Parathyroid adenoma (tissue), 2 donors: ENCODE data around the gene LUZP4.

Source experiments
- H2AFZ ChIP-seq: fragments of 300-600 bp; sonication (generic); one replicate; pipeline ENCODE4 v1.7.0; 2017; ENCODE audit warnings: antibody characterized with exemption, mild to moderate bottlenecking
- H3K27ac ChIP-seq: fragments of 300-600 bp; sonication (generic); one replicate; pipeline ENCODE4 v1.7.0; 2017
- H3K27me3 ChIP-seq: fragments of 300-600 bp; sonication (generic); one replicate; pipeline ENCODE4 v1.7.0; 2017; ENCODE audit warnings: low read length; ENCODE audit not compliant: control insufficient read depth, insufficient read depth
- H3K36me3 ChIP-seq: fragments of 300-600 bp; sonication (generic); one replicate; pipeline ENCODE4 v1.7.0; 2017; ENCODE audit warnings: low read length; ENCODE audit not compliant: control insufficient read depth, insufficient read depth
- H3K4me1 ChIP-seq: fragments of 300-600 bp; sonication (generic); one replicate; pipeline ENCODE4 v1.7.0; 2017; ENCODE audit warnings: control low read depth
- H3K4me2 ChIP-seq: fragments of 300-600 bp; sonication (generic); one replicate; pipeline ENCODE4 v1.7.0; 2017; ENCODE audit warnings: low read length
- H3K4me3 ChIP-seq: fragments of 300-600 bp; sonication (generic); one replicate; pipeline ENCODE4 v1.7.0; 2017; ENCODE audit warnings: low read depth, low read length
- H3K79me2 ChIP-seq: fragments of 300-600 bp; sonication (generic); one replicate; pipeline ENCODE4 v1.7.0; 2017; ENCODE audit warnings: control low read depth
- H3K9ac ChIP-seq: fragments of 300-600 bp; sonication (generic); one replicate; pipeline ENCODE4 v1.7.0; 2017; ENCODE audit warnings: mild to moderate bottlenecking
- H3K9me3 ChIP-seq: fragments of 300-600 bp; sonication (generic); one replicate; pipeline ENCODE4 v1.7.0; 2017; ENCODE audit warnings: low read length; ENCODE audit not compliant: control insufficient read depth
- TF ChIP-seq, protein P1 (sequence below): fragments of 300-600 bp; sonication (generic); IDR thresholded peaks from one replicate; pipeline ENCODE4 v1.7.0; 2017; ENCODE audit warnings: antibody characterized with exemption, mild to moderate bottlenecking
- donor health status: primary hyperparathyroidism.

Gene LUZP4, protein sequence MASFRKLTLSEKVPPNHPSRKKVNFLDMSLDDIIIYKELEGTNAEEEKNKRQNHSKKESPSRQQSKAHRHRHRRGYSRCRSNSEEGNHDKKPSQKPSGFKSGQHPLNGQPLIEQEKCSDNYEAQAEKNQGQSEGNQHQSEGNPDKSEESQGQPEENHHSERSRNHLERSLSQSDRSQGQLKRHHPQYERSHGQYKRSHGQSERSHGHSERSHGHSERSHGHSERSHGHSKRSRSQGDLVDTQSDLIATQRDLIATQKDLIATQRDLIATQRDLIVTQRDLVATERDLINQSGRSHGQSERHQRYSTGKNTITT

DNA sequence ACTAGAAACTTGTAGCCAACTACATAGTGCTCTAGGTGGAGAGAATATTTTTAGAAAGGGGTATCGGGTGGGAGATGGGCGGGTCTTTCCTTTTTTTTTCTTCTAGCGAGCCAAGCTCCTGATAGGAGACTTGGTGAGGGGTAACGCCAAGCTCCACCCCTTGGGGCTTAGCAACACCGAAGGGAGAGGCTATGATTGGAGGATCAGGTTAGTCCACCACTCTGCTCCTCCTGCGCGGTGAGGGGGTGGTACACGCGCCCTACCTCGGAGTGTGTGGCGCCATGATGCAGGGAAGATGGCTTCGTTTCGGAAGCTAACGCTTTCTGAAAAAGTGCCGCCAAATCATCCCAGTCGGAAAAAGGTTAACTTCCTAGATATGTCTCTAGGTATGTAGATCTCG is at the start of gene LUZP4:
LUZP4 (plus strand) TSS at position 251 of the 400 bp plus-strand sequence; CDS start at position 296, 45 bp downstream.
- no peaks in the 10 kb centered on the region for H3K4me1 ChIP-seq
- no peaks in the 10 kb centered on the region for H3K79me2 ChIP-seq
- TF ChIP-seq, protein P1, sequence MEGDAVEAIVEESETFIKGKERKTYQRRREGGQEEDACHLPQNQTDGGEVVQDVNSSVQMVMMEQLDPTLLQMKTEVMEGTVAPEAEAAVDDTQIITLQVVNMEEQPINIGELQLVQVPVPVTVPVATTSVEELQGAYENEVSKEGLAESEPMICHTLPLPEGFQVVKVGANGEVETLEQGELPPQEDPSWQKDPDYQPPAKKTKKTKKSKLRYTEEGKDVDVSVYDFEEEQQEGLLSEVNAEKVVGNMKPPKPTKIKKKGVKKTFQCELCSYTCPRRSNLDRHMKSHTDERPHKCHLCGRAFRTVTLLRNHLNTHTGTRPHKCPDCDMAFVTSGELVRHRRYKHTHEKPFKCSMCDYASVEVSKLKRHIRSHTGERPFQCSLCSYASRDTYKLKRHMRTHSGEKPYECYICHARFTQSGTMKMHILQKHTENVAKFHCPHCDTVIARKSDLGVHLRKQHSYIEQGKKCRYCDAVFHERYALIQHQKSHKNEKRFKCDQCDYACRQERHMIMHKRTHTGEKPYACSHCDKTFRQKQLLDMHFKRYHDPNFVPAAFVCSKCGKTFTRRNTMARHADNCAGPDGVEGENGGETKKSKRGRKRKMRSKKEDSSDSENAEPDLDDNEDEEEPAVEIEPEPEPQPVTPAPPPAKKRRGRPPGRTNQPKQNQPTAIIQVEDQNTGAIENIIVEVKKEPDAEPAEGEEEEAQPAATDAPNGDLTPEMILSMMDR = no peak
- H3K4me2 ChIP-seq = no peak within 1 kb of the TSS
- no peak within 1 kb of the TSS for H3K27ac ChIP-seq
- no peak within 1 kb of the TSS for H3K4me3 ChIP-seq
- no peak within 1 kb of the TSS for H2AFZ ChIP-seq
- H3K36me3 ChIP-seq = no peaks in the 10 kb centered on the region
- no peaks in the 10 kb centered on the region for H3K9me3 ChIP-seq
- H3K27me3 ChIP-seq = no peaks in the 10 kb centered on the region
- no peak within 1 kb of the TSS for H3K9ac ChIP-seq

DNA sequence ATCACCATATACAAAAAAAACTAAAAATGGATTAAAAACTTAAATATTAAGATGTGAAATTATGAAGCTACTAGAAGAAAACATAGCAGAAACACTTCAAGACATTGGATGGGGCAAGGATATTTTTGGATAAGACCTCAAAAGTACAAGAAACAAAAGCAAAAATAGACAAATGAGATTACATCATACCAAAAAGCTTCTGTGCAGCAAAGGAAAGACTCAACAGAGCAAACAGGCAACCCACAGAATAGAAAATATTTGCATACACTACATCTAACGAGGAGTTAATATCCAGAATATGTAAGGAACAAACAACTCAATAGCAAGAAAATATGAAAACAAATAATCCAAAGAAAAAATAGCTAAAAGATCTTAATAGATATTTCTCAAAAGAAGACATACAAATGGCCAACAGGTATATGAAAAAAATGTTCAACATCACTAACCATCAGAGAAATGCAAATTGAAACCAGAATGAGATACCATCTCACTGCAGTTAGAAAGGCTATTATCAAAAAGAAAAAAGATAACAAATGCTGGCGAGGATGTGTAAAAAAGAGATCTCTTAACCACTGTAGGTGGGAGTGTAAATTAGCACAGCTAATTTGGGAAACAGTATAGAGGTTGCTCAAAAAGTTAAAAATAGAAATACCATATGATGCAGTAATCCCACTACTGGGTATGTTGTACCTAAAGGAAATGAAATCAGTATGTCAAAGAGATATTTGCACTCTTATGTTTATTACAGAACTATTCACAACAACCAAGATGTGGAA is 37.9 kb upstream of the LUZP4 start:
- Histone ChIP-seq H3K9ac (no peak overlapping the region), H3K4me3 (no peak overlapping the region), H3K36me3 (no peaks in the 10 kb centered on the region), H3K4me1 (no peaks in the 10 kb centered on the region), H3K9me3 (no peaks in the 10 kb centered on the region), H3K27ac (no peak overlapping the region), H3K79me2 (no peaks in the 10 kb centered on the region), H3K4me2 (no peak overlapping the region), H2AFZ (no peak overlapping the region), H3K27me3 (no peaks in the 10 kb centered on the region)
- TF ChIP-seq, protein P1 = no peak

DNA sequence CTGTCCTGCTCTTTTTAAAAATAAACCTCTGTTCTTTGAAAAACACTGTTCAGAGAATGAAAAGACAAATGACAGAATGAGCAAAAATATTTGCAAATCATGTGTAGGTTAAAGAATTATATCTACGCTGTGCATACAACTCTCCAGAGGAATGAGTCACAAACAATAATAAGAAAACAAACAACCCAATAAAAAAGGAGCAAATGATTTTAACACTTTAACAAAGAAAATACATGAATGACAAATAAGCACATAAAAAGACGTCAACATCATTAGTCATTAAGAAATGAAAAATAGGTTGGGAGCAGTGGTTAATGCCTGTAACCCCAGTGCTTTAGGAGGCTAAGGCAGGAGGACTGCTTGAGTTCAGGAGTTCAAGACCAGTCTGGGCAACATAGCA is 34.5 kb upstream of the LUZP4 start:
- no peak overlapping the region for H3K4me3 ChIP-seq
- no peaks in the 10 kb centered on the region for H3K27me3 ChIP-seq
- no peak overlapping the region for H3K9ac ChIP-seq
- no peaks in the 10 kb centered on the region for H3K4me1 ChIP-seq
- no peaks in the 10 kb centered on the region for H3K36me3 ChIP-seq
- no peaks in the 10 kb centered on the region for H3K9me3 ChIP-seq
- TF ChIP-seq, protein P1 = no peak
- no peak overlapping the region for H3K27ac ChIP-seq
- H3K4me2 ChIP-seq = no peak overlapping the region
- H3K79me2 ChIP-seq = no peaks in the 10 kb centered on the region
- H2AFZ ChIP-seq = no peak overlapping the region

DNA sequence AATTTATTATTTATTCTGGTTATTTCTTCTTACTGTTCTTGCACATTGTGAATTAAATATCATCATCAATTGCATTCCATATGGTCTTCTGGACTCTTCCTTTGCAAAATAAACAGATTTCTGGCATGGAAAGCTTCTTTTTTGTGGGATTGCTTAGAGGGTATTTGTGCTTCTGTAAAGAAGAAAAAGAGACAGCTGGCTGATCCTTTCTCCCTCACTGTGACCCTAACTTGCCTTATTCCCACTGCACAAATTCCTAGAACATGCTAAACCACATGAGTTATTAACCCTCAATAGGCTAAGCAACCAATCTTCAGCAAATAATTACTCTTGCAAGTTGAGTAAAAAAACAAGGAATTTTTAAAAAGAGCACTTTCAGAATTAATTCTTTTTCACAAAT is 31.8 kb upstream of the LUZP4 start:
- Histone ChIP-seq H3K27me3 (no peaks in the 10 kb centered on the region), H2AFZ (no peak overlapping the region), H3K79me2 (no peaks in the 10 kb centered on the region), H3K9me3 (no peaks in the 10 kb centered on the region), H3K9ac (no peak overlapping the region), H3K27ac (no peak overlapping the region), H3K36me3 (no peaks in the 10 kb centered on the region), H3K4me2 (no peak overlapping the region), H3K4me1 (no peaks in the 10 kb centered on the region), H3K4me3 (no peak overlapping the region)
- TF ChIP-seq, protein P1 = no peak
